ENCODE measurements around the gene MMP17.

DNA sequence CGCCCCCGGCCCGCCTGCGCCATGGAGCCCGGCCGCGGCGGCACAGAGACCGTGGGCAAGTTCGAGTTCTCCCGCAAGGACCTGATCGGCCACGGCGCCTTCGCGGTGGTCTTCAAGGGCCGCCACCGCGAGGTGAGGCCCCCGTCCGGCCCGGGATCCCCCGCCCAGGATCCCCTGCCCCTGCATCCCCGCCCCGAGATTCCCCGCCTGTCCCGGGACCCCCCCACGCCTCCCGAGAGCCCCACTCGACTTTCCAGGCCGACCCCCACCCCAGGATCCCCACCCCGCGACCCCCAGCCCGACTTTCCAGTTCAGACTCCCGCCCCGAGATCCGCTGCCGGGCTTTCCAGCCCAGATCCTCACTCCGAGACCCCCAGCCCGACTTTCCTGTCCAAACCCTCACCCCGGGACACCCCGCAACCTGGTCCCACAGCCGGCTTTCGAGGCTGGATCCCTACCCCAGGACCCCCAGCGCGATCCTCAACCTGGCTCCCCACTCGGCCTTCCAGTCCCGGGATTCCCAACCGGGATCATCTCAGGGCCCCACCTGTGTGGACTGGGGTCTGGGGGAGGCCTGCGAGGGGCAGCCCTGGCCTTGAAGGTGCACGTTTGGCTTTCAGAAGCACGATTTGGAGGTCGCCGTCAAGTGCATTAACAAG is 66.9 kb downstream of the MMP17 start:
- TF ChIP-seq CTCF (IDR thresholded peaks at IDR 0.05) (no peak), EP300 (IDR thresholded peaks at IDR 0.05; ENCODE audit: low read depth) (no peak), POLR2A (IDR thresholded peaks at IDR 0.05) (no peak), POLR2AphosphoS5 (IDR thresholded peaks at IDR 0.05) (no peak)
